Transverse colon (tissue), 3 donors: ENCODE data around the gene HSD17B12.

ENCODE experiments used
- POLR2A ChIP-seq: fragments of 450-650 bp; IDR thresholded peaks from one replicate; pipeline ENCODE4 v1.6.1; 2016; ENCODE audit warnings: antibody characterized with exemption, mild to moderate bottlenecking, moderate library complexity
- TF ChIP-seq, protein P1 (sequence below), 5 experiments: fragments of 200-600 bp in 3 of 5; fragments of 450-650 bp in 2 of 5; sonication (generic) in 3 of 5; IDR thresholded peaks; 1 replicate in 2 of 5; 2 replicates in 3 of 5; pipeline ENCODE4 v1.5.1; 2016 to 2017; ENCODE audit warnings: antibody characterized with exemption in 5 of 5, inconsistent platforms in 3 of 5, mild to moderate bottlenecking in 2 of 5, moderate library complexity in 1 of 5

DNA sequence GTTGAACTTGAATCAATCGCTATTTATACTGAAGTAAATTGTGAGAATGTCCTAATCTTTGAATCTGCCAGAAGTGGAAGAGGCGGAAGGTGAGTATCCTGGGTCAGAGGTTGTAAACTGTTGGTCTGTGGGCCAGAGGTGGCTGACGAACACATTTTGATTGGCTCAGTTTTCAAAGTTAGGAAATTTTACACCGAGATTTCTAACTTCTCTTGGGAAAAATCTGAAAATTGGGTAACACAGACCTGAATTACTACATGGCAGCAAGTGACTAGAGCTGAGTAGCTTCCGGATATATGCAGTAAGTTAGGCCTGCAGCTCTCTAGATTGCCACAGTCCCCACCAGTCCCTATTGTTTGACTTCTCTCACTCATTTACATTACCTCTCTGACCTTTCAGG, 143.3 kb downstream of the HSD17B12 start:
- TF ChIP-seq, protein P1, sequence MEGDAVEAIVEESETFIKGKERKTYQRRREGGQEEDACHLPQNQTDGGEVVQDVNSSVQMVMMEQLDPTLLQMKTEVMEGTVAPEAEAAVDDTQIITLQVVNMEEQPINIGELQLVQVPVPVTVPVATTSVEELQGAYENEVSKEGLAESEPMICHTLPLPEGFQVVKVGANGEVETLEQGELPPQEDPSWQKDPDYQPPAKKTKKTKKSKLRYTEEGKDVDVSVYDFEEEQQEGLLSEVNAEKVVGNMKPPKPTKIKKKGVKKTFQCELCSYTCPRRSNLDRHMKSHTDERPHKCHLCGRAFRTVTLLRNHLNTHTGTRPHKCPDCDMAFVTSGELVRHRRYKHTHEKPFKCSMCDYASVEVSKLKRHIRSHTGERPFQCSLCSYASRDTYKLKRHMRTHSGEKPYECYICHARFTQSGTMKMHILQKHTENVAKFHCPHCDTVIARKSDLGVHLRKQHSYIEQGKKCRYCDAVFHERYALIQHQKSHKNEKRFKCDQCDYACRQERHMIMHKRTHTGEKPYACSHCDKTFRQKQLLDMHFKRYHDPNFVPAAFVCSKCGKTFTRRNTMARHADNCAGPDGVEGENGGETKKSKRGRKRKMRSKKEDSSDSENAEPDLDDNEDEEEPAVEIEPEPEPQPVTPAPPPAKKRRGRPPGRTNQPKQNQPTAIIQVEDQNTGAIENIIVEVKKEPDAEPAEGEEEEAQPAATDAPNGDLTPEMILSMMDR (IDR thresholded peaks at IDR 0.05), result no peak
- TF ChIP-seq POLR2A, result no peak
